Suprapubic skin (tissue), 4 donors: ENCODE measurements around the gene EPHA6. TPM values are rescaled to one million over a fixed set of nuclear protein-coding genes. Genes with fewer than 3 reads are reported as not detected.

ENCODE experiments used
- DNase-seq, 2 donors: peaks; one replicate each; pipeline ENCODE4 v3.0.0-alpha.2; 2019; ENCODE audit warnings: low spot score in 2 of 2
- H3K27ac ChIP-seq: fragments of 200-600 bp; sonication (generic); one replicate; pipeline ENCODE4 v1.5.1; 2019
- H3K27me3 ChIP-seq: fragments of 200-600 bp; sonication (generic); one replicate; pipeline ENCODE4 v1.5.1; 2019
- H3K36me3 ChIP-seq: fragments of 200-600 bp; sonication (generic); one replicate; pipeline ENCODE4 v1.5.1; 2019
- H3K4me1 ChIP-seq: fragments of 200-600 bp; sonication (generic); one replicate; pipeline ENCODE4 v1.5.1; 2019
- H3K4me3 ChIP-seq: fragments of 200-600 bp; sonication (generic); one replicate; pipeline ENCODE4 v1.5.1; 2019; ENCODE audit warnings: mild to moderate bottlenecking
- H3K9me3 ChIP-seq: fragments of 200-600 bp; sonication (generic); one replicate; pipeline ENCODE4 v1.5.1; 2019
- CTCF ChIP-seq, 2 donors: fragments of 200-600 bp in 1 of 2; fragments of 450-650 bp in 1 of 2; sonication (generic) in 1 of 2; IDR thresholded peaks; one replicate each; pipeline ENCODE4 v1.5.1; 2016 to 2019; ENCODE audit warnings: antibody characterized with exemption in 2 of 2, mild to moderate bottlenecking in 1 of 2, moderate library complexity in 1 of 2
- EP300 ChIP-seq: sonication (generic); formaldehyde crosslinking; IDR thresholded peaks from one replicate; pipeline ENCODE4 v1.6.1; 2017; ENCODE audit warnings: antibody characterized with exemption
- POLR2A ChIP-seq, 2 donors: fragments of 450-650 bp; IDR thresholded peaks; one replicate each; pipeline ENCODE4 v1.6.1; 2017; ENCODE audit warnings: antibody characterized with exemption in 2 of 2, mild to moderate bottlenecking in 2 of 2, moderate library complexity in 2 of 2
- POLR2AphosphoS5 ChIP-seq, 3 donors: sonication (generic); formaldehyde crosslinking; IDR thresholded peaks; one replicate each; pipeline ENCODE4 v1.6.1; 2017; ENCODE audit warnings: antibody characterized with exemption in 3 of 3
- WGBS: methylation state at CpG from one replicate; pipeline ENCODE4 v1.1.5; 2018; 5-methylcytosine and 5-hydroxymethylcytosine counted together
- total RNA-seq, 4 donors: library from RNA; depleted of rRNA; stranded (reverse); fragments of >200 nt; gene quantifications; one replicate each; pipeline ENCODE4 v1.1.0, GENCODE V29; 2016

The EPHA6 gene
- total RNA-seq, 4 donors from 2014 or later = not detected

GRCh38 chr3:97694876-97695275 lies 880.5 kb downstream of the EPHA6 start:
- no peaks in the 10 kb centered on the region for H3K9me3 ChIP-seq
- no peaks in the 10 kb centered on the region for H3K27me3 ChIP-seq
- DNase-seq = no peak
- WGBS = 88% methylated on average over 1 of the region's 1 CpG
- no peak overlapping the region for H3K4me3 ChIP-seq
- H3K36me3 ChIP-seq = no peaks in the 10 kb centered on the region
- H3K4me1 ChIP-seq = no peaks in the 10 kb centered on the region
- TF ChIP-seq CTCF (IDR thresholded peaks at IDR 0.05) = no peak
- no peak for TF ChIP-seq POLR2A (IDR thresholded peaks at IDR 0.05)
- TF ChIP-seq POLR2AphosphoS5 (IDR thresholded peaks at IDR 0.05) = no peak
- TF ChIP-seq EP300 = no peak
- no peak overlapping the region for H3K27ac ChIP-seq

GRCh38 chr3:97698691-97699090 lies 884.3 kb downstream of the EPHA6 start:
- no peak for DNase-seq
- TF ChIP-seq POLR2A (IDR thresholded peaks at IDR 0.05) = no peak
- no peak for TF ChIP-seq CTCF (IDR thresholded peaks at IDR 0.05)
- no peak for TF ChIP-seq POLR2AphosphoS5 (IDR thresholded peaks at IDR 0.05)
- TF ChIP-seq EP300 = no peak
- Histone ChIP-seq H3K27ac (no peak overlapping the region), H3K4me1 (no peaks in the 10 kb centered on the region), H3K9me3 (no peaks in the 10 kb centered on the region), H3K27me3 (no peaks in the 10 kb centered on the region), H3K4me3 (no peak overlapping the region), H3K36me3 (no peaks in the 10 kb centered on the region)
- 29% methylated on average over 5 of the region's 5 CpGs for WGBS

GRCh38 chr3:97699889-97700288 lies 885.5 kb downstream of the EPHA6 start:
- 100% methylated on average over 2 of the region's 2 CpGs for WGBS
- no peak for TF ChIP-seq EP300
- TF ChIP-seq POLR2AphosphoS5 (IDR thresholded peaks at IDR 0.05) = no peak
- no peak for TF ChIP-seq CTCF (IDR thresholded peaks at IDR 0.05)
- TF ChIP-seq POLR2A (IDR thresholded peaks at IDR 0.05) = no peak
- H3K4me3 ChIP-seq = no peak overlapping the region

GRCh38 chr3:97705764-97706163 lies 891.4 kb downstream of the EPHA6 start:
- Histone ChIP-seq H3K36me3 (no peaks in the 10 kb centered on the region), H3K27me3 (no peaks in the 10 kb centered on the region), H3K4me1 (no peaks in the 10 kb centered on the region), H3K4me3 (no peak overlapping the region), H3K9me3 (no peaks in the 10 kb centered on the region), H3K27ac (no peak overlapping the region)
- 30% methylated on average over 2 of the region's 2 CpGs for WGBS
- TF ChIP-seq EP300 (no peak), CTCF (IDR thresholded peaks at IDR 0.05) (no peak), POLR2AphosphoS5 (IDR thresholded peaks at IDR 0.05) (no peak), POLR2A (IDR thresholded peaks at IDR 0.05) (no peak)
- no peak for DNase-seq

More at GRCh38 chr3:97699889-97700288, 885.5 kb downstream of the EPHA6 start:
- Histone ChIP-seq H3K4me1 (no peaks in the 10 kb centered on the region), H3K9me3 (no peaks in the 10 kb centered on the region), H3K27ac (no peak overlapping the region), H3K27me3 (no peaks in the 10 kb centered on the region), H3K36me3 (no peaks in the 10 kb centered on the region)
- no peak for DNase-seq

GRCh38 chr3:97706226-97706625 lies 891.8 kb downstream of the EPHA6 start:
- no peak for DNase-seq
- Histone ChIP-seq H3K27me3 (no peaks in the 10 kb centered on the region), H3K27ac (no peak overlapping the region), H3K4me3 (no peak overlapping the region), H3K9me3 (no peaks in the 10 kb centered on the region), H3K4me1 (no peaks in the 10 kb centered on the region), H3K36me3 (no peaks in the 10 kb centered on the region)
- TF ChIP-seq POLR2AphosphoS5 (IDR thresholded peaks at IDR 0.05) (no peak), EP300 (no peak), CTCF (IDR thresholded peaks at IDR 0.05) (no peak)
- WGBS = 80% methylated on average over 4 of the region's 4 CpGs
